A549 (cell line): ENCODE data around the gene CAMKMT. TPM values are rescaled to one million over a fixed set of nuclear protein-coding genes. Genes with fewer than 3 reads are reported as not detected.
A peak's percentile ranks its signal among the peaks of the same experiment; 100 is the strongest.

Source experiments
- ATAC-seq, 2 experiments: fragments of 200-7000 bp in 1 of 2; fragments of >200 bp in 1 of 2; cut with Nextera tagmentation in 1 of 2; cut with Tn5 transposase in 1 of 2; 3 replicates each; pipeline versions ENCODE4 v1.8.0 to v1.9.1; 2018 to 2020; ENCODE audit warnings: mild to moderate bottlenecking in 1 of 2, moderate library complexity in 1 of 2
- CTCF ChIA-PET: fragments of 300-600 bp; sonication (Branson Sonifier 250); formaldehyde crosslinking; extraction: SDS; loops from one replicate; lab custom pipeline; 2021; ENCODE audit warnings: antibody characterized with exemption, inconsistent platforms; lab: Yijun Ruan, JAX
- POLR2A ChIA-PET: fragments of 350-600 bp; formaldehyde crosslinking; extraction: SDS; loops from one replicate; lab custom pipeline; 2021; ENCODE audit warnings: antibody characterized with exemption, inconsistent platforms; lab: Yijun Ruan, JAX
- DNase-seq, 2 experiments: peaks; one replicate each; pipeline versions ENCODE4 v3.0.0 to v3.0.0-alpha.2; 2011 to 2016; ENCODE audit warnings: low read depth in 1 of 2, low spot score in 1 of 2
- FAIRE-seq: peaks from 2 replicates; lab custom pipeline; 2011; peaks lifted over from hg19 to GRCh38; lab: Jason Lieb, UNC
- H3K27ac ChIP-seq, 2 experiments: fragments of >200 bp; sonication (Bioruptor Twin); formaldehyde crosslinking; 3 replicates each; pipeline ENCODE4 v1.5.1; 2016 to 2017
- H3K4me1 ChIP-seq: fragments of >200 bp; sonication (Bioruptor Twin); formaldehyde crosslinking; 3 replicates; pipeline ENCODE4 v1.6.1; 2016
- H3K4me2 ChIP-seq: fragments of >200 bp; sonication (Bioruptor Twin); formaldehyde crosslinking; 3 replicates; pipeline ENCODE4 v1.6.1; 2016
- H3K4me3 ChIP-seq: fragments of >200 bp; sonication (Bioruptor Twin); formaldehyde crosslinking; 3 replicates; pipeline ENCODE4 v1.5.1; 2016
- H3K9me3 ChIP-seq: fragments of >200 bp; sonication (Bioruptor Twin); formaldehyde crosslinking; 3 replicates; pipeline ENCODE4 v1.6.1; 2016
- BCL3 ChIP-seq: fragments of >200 bp; sonication (Bioruptor Twin); formaldehyde crosslinking; IDR thresholded peaks from 3 replicates; pipeline ENCODE4 v1.6.1; 2016
- CBX2 ChIP-seq: fragments of 200-600 bp; sonication (generic); IDR thresholded peaks from 2 replicates; pipeline ENCODE4 v1.6.1; 2016; ENCODE audit warnings: low read depth, mild to moderate bottlenecking, borderline replicate concordance
- CBX8 ChIP-seq: fragments of 200-600 bp; sonication (generic); IDR thresholded peaks from 2 replicates; pipeline ENCODE4 v1.6.1; 2016
- CEBPB ChIP-seq, 2 experiments: fragments of >200 bp in 1 of 2; sonication (Bioruptor Twin) in 1 of 2; formaldehyde crosslinking in 1 of 2; IDR thresholded peaks; 2 replicates each; pipeline ENCODE4 v1.6.1; 2012 to 2016
- CTCF ChIP-seq: fragments of >200 bp; sonication (Bioruptor Twin); formaldehyde crosslinking; IDR thresholded peaks from 3 replicates; pipeline ENCODE4 v1.5.1; 2016
- EHMT2 ChIP-seq: fragments of 200-600 bp; sonication (generic); IDR thresholded peaks from 2 replicates; pipeline ENCODE4 v1.6.1; 2016; ENCODE audit warnings: antibody characterized with exemption, low read depth, mild to moderate bottlenecking, moderate library complexity
- EP300 ChIP-seq, 2 experiments: fragments of >200 bp; sonication (Bioruptor Twin); formaldehyde crosslinking; IDR thresholded peaks; 2 replicates in 1 of 2; 3 replicates in 1 of 2; pipeline ENCODE4 v1.6.1; 2016 to 2017
- FOSB ChIP-seq: fragments of 250-450 bp; sonication (Bioruptor Pico); IDR thresholded peaks from 2 replicates; pipeline ENCODE4 v1.5.0; 2020; ENCODE audit warnings: mild to moderate bottlenecking, moderate library complexity
- FOSL2 ChIP-seq, 2 experiments: fragments of 450-650 bp in 1 of 2; fragments of >200 bp in 1 of 2; sonication (Bioruptor Twin) in 1 of 2; formaldehyde crosslinking; IDR thresholded peaks; 2 replicates each; pipeline versions ENCODE4 v1.5.0 to v1.6.1; 2016 to 2020; ENCODE audit warnings: mild to moderate bottlenecking in 1 of 2, moderate library complexity in 1 of 2
- GATA3 ChIP-seq: IDR thresholded peaks from 2 replicates; pipeline ENCODE4 v1.6.1; 2012; ENCODE audit warnings: borderline replicate concordance
- HES2 ChIP-seq: fragments of >200 bp; sonication (Bioruptor Twin); formaldehyde crosslinking; IDR thresholded peaks from 2 replicates; pipeline ENCODE4 v1.6.1; 2016
- HOXB5 ChIP-seq: fragments of 250-450 bp; sonication (Bioruptor Pico); IDR thresholded peaks from 2 replicates; pipeline ENCODE4 v1.5.0; 2020; ENCODE audit warnings: mild to moderate bottlenecking, moderate library complexity
- JUN ChIP-seq, 2 experiments: fragments of >200 bp; sonication (Bioruptor Twin); formaldehyde crosslinking; IDR thresholded peaks; 2 replicates in 1 of 2; 3 replicates in 1 of 2; pipeline ENCODE4 v1.6.1; 2016 to 2017
- JUNB ChIP-seq: fragments of >200 bp; sonication (Bioruptor Twin); formaldehyde crosslinking; IDR thresholded peaks from 2 replicates; pipeline ENCODE4 v1.6.1; 2016
- MYC ChIP-seq: IDR thresholded peaks from 2 replicates; pipeline ENCODE4 v1.6.1; 2012; ENCODE audit warnings: mild to moderate bottlenecking, inconsistent platforms, low read length, improper control_type of control experiment, borderline replicate concordance
- NPAS2 ChIP-seq: fragments of 250-450 bp; sonication (Bioruptor Pico); IDR thresholded peaks from 2 replicates; pipeline ENCODE4 v1.8.0; 2022; ENCODE audit warnings: mild to moderate bottlenecking, moderate library complexity, borderline replicate concordance
- POLR2AphosphoS2 ChIP-seq: conservative IDR thresholded peaks from 2 replicates; pipeline ENCODE4 v1.6.1; 2012; ENCODE audit warnings: low read length, improper control_type of control experiment, inconsistent platforms
- RAD21 ChIP-seq, 2 experiments: fragments of >200 bp in 1 of 2; sonication (Bioruptor Twin) in 1 of 2; formaldehyde crosslinking in 1 of 2; IDR thresholded peaks in 1 of 2; conservative IDR thresholded peaks in 1 of 2; 2 replicates in 1 of 2; 3 replicates in 1 of 2; pipeline ENCODE4 v1.6.1; 2012 to 2018; ENCODE audit warnings: inconsistent platforms in 1 of 2
- RCOR1 ChIP-seq: fragments of 150-350 bp; IDR thresholded peaks from 2 replicates; pipeline ENCODE4 v1.6.1; 2014; ENCODE audit warnings: antibody characterized with exemption, low read length, low read depth
- RFX5 ChIP-seq: fragments of 450-650 bp; IDR thresholded peaks from 2 replicates; pipeline ENCODE4 v1.7.1; 2014; ENCODE audit warnings: antibody characterized with exemption, mild to moderate bottlenecking, moderate library complexity
- SMC3 ChIP-seq: fragments of >200 bp; sonication (Bioruptor Twin); formaldehyde crosslinking; IDR thresholded peaks from 3 replicates; pipeline ENCODE4 v1.6.1; 2018; ENCODE audit warnings: inconsistent platforms
- TFCP2L1 ChIP-seq: fragments of 250-450 bp; sonication (Bioruptor Pico); IDR thresholded peaks from 2 replicates; pipeline ENCODE4 v1.5.0; 2021; ENCODE audit warnings: mild to moderate bottlenecking
- ZC3H11A ChIP-seq: fragments of 450-650 bp; IDR thresholded peaks from 2 replicates; pipeline ENCODE4 v1.6.1; 2014; ENCODE audit warnings: antibody characterized with exemption, mild to moderate bottlenecking
- ZNF302 ChIP-seq: fragments of 250-450 bp; sonication (Bioruptor Pico); IDR thresholded peaks from 2 replicates; pipeline ENCODE4 v1.9.0; 2021; ENCODE audit warnings: inconsistent platforms, mild to moderate bottlenecking, moderate library complexity
- WGBS: methylation state at CpG from one replicate; pipeline ENCODE4 v1.1.6; 2017; ENCODE audit errors: missing lambda C conversion rate; 5-methylcytosine and 5-hydroxymethylcytosine counted together
- polyA plus RNA-seq, 4 experiments: library from polyadenylated mRNA; depleted of rRNA in 3 of 4; stranded (reverse); fragments of >200 nt; fragmentation: RNase III in 1 of 4; extraction: RNeasy Plus Mini Kit Qiagen cat#74134 plus additional on column Dnase treatment in 1 of 4; gene quantifications; 2 replicates in 3 of 4; 3 replicates in 1 of 4; pipeline ENCODE4 v1.2.3, GENCODE V29; 2011 to 2017
- TF ChIP-seq, protein P1 (sequence below): IDR thresholded peaks from 2 replicates; pipeline ENCODE4 v1.6.1; 2012

The CAMKMT gene
- polyA plus RNA-seq, 2 of the 4 experiments (the other 2 are of a cell fraction), result 6.5 to 15.7 TPM

- H3K27ac ChIP-seq, result no peak overlapping the region
- WGBS, result 69% methylated on average over 4 of the region's 4 CpGs
- ATAC-seq, result no peak
- ChIA-PET POLR2A (no interaction called here), CTCF (interaction anchor here (0.6 to 1.7 kb wide), 3 partner anchors 10 to 91 kb away, joined by 3 to 5 read pairs (median 3); no protein-coding TSS in a partner anchor)
- no peak overlapping the region for H3K4me2 ChIP-seq
- H3K4me1 ChIP-seq, result peaks cover 7% of the 10 kb centered on the region; the same call in 1 of the 3 replicates
- FAIRE-seq, result no peak
- no peak for TF ChIP-seq SMC3
- no peak for TF ChIP-seq NPAS2 (CRISPR knock-in tag)
- TF ChIP-seq GATA3, result no peak
- no peak for TF ChIP-seq HES2
- no peak for TF ChIP-seq ZNF302 (CRISPR knock-in tag)
- TF ChIP-seq ZC3H11A, result no peak
- TF ChIP-seq CEBPB (IDR thresholded peaks at IDR 0.05), result no peak
- no peak for TF ChIP-seq TFCP2L1 (CRISPR knock-in tag)
- no peak for TF ChIP-seq CBX8
- TF ChIP-seq CTCF, result no peak
- no peak for TF ChIP-seq HOXB5
- no peak for TF ChIP-seq CBX2
- TF ChIP-seq, all 56 proteins: peak for 0
- Histone ChIP-seq H3K9me3 (no peaks in the 10 kb centered on the region), H3K4me3 (no peak overlapping the region)
- DNase-seq, result no peak
These were observed 209.0 kb downstream of the CAMKMT start for GRCh38 chr2:44570777-44571176.

DNA sequence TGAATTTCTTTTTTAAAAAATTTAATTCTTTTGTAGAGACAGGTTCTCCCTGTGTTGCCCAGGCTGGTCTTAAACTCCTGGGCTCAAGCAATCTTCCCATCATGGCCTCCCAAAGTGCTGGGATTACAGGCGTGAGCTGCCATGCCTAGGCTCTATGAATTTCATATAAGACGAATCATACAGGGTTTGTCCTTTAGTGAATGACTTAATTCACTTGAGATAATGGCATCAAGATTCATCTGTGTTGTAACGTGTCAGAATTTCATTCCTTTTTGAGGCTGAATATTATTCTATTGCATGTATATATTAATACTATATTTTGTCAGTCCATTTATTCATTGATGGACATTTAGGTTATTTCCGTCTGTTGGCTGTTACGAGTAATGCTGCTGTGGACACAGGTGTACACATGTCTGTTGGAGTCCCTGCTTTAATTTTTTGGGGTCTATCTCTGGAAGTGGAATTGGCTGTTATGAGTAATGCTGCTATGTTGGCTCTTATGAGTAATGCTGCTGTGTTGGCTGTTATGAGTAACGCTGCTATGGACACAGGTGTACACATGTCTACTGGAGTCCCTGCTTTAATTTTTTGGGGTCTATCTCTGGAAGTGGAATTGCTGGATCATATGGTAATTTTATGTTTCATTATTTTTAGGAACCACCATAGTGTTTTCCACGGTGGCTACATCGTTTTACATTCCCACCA, 210.6 kb downstream of the CAMKMT start:
- H3K4me3 ChIP-seq, result no peak overlapping the region
- WGBS, result 83% methylated on average over 8 of the region's 8 CpGs
- CTCF ChIA-PET, result no interaction called here
- H3K9me3 ChIP-seq, result no peaks in the 10 kb centered on the region
- DNase-seq (peak in 1 of 2 experiments; percentile 39), FAIRE-seq (no peak), ATAC-seq (peak; percentile 86 to 95)
- no peak overlapping the region for H3K4me2 ChIP-seq
- H3K27ac ChIP-seq, result no peak overlapping the region
- no peak for TF ChIP-seq POLR2AphosphoS2
- no peak for TF ChIP-seq BCL3
- no peak for TF ChIP-seq ZC3H11A
- TF ChIP-seq FOSL2 (IDR thresholded peaks at IDR 0.05), result no peak
- TF ChIP-seq FOSL2 (CRISPR knock-in tag; IDR thresholded peaks at IDR 0.05), result peak; percentile 54; the same call in 1 of the 2 replicates
- peaks cover 7% of the 10 kb centered on the region; the same call in 1 of the 3 replicates for H3K4me1 ChIP-seq
- POLR2A ChIA-PET, result no interaction called here

- 77% methylated on average over 5 of the region's 5 CpGs for WGBS
- Histone ChIP-seq H3K9me3 (no peaks in the 10 kb centered on the region), H3K4me2 (no peak overlapping the region), H3K27ac (no peak overlapping the region), H3K4me1 (peaks cover 12% of the 10 kb centered on the region; the same call in 2 of the 3 replicates), H3K4me3 (no peak overlapping the region)
- ChIA-PET CTCF (no interaction called here), POLR2A (no interaction called here)
- DNase-seq, result no peak
- FAIRE-seq, result no peak
- ATAC-seq, result no peak
- TF ChIP-seq RCOR1 (no peak), BCL3 (no peak), FOSB (CRISPR knock-in tag) (no peak), RFX5 (no peak), JUNB (no peak), EHMT2 (no peak), EP300 (IDR thresholded peaks at IDR 0.05) (no peak), GATA3 (no peak), MYC (no peak), RAD21 (conservative IDR thresholded peaks at IDR 0.05 in 1 of 2, IDR thresholded peaks at IDR 0.05 in 1 of 2) (no peak), JUN (IDR thresholded peaks at IDR 0.05) (no peak)
- TF ChIP-seq, protein P1, sequence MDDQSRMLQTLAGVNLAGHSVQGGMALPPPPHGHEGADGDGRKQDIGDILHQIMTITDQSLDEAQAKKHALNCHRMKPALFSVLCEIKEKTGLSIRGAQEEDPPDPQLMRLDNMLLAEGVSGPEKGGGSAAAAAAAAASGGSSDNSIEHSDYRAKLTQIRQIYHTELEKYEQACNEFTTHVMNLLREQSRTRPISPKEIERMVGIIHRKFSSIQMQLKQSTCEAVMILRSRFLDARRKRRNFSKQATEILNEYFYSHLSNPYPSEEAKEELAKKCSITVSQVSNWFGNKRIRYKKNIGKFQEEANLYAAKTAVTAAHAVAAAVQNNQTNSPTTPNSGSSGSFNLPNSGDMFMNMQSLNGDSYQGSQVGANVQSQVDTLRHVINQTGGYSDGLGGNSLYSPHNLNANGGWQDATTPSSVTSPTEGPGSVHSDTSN, result no peak
These were observed 212.2 kb downstream of the CAMKMT start for GRCh38 chr2:44573996-44574395.
